SK-N-SH (cell line): ENCODE data around the gene MANEAL. TPM values are rescaled to one million over a fixed set of nuclear protein-coding genes. Genes with fewer than 3 reads are reported as not detected.

Experiments used
- polyA plus RNA-seq, 3 experiments: library from polyadenylated mRNA; depleted of rRNA; stranded (reverse); fragments of >200 nt; gene quantifications; 2 replicates each; pipeline ENCODE4 v1.2.3, GENCODE V29; 2012

MANEAL gene
- polyA plus RNA-seq, 1 of the 3 experiments (the other 2 are of a cell fraction) = 2.7 TPM

Other genes starting within 250 kb of the MANEAL start
- 8.4 and 10.2 TPM in 2 replicates for gene SNIP1, start 239.6 kb upstream of the MANEAL start, polyA plus RNA-seq (2012; rRNA removed)
- gene DNALI1, start 236.9 kb upstream of the MANEAL start, polyA plus RNA-seq (2012; rRNA removed) = 16.5 and 17.4 TPM in 2 replicates
- gene GNL2, start 197.9 kb upstream of the MANEAL start, polyA plus RNA-seq (2012; rRNA removed) = 37.6 and 43.7 TPM in 2 replicates
- gene RSPO1, start 159.0 kb upstream of the MANEAL start, polyA plus RNA-seq (2012; rRNA removed) = 0.03 TPM in 1 of 2 replicates, not detected in the other
- 18.9 and 22.9 TPM in 2 replicates for gene CDCA8, start 101.3 kb upstream of the MANEAL start, polyA plus RNA-seq (2012; rRNA removed)
- gene EPHA10, start 28.7 kb upstream of the MANEAL start, polyA plus RNA-seq (2012; rRNA removed) = 0.05 and 0.06 TPM in 2 replicates
- 63.2 and 75.3 TPM in 2 replicates for gene C1orf122, start 13.9 kb downstream of the MANEAL start, polyA plus RNA-seq (2012; rRNA removed)
- 34.2 and 46.1 TPM in 2 replicates for gene YRDC, start 14.4 kb downstream of the MANEAL start, polyA plus RNA-seq (2012; rRNA removed)
- gene MTF1, start 65.7 kb downstream of the MANEAL start, polyA plus RNA-seq (2012; rRNA removed) = 5.0 and 7.4 TPM in 2 replicates
- 10.5 and 12.3 TPM in 2 replicates for gene INPP5B, start 153.2 kb downstream of the MANEAL start, polyA plus RNA-seq (2012; rRNA removed)
- 35.3 and 41.5 TPM in 2 replicates for gene SF3A3, start 196.2 kb downstream of the MANEAL start, polyA plus RNA-seq (2012; rRNA removed)
- gene FHL3, start 211.7 kb downstream of the MANEAL start, polyA plus RNA-seq (2012; rRNA removed) = 4.2 and 6.8 TPM in 2 replicates
- gene UTP11, start 218.9 kb downstream of the MANEAL start, polyA plus RNA-seq (2012; rRNA removed) = 26.8 and 27.3 TPM in 2 replicates